GM06990 (cell line): Measurements from ENCODE around the gene SLC12A2.

ENCODE experiments used
- DNase-seq: peaks from one replicate; pipeline ENCODE4 v3.0.0-alpha.2; 2011; ENCODE audit not compliant: insufficient read length; ENCODE audit errors: extremely low read depth
- H3K27me3 ChIP-seq: replicated peaks from 2 replicates; pipeline ENCODE4 v1.6.0; 2011; ENCODE audit warnings: low read length; ENCODE audit not compliant: control insufficient read depth, insufficient read depth
- H3K36me3 ChIP-seq: 2 replicates; pipeline ENCODE4 v1.5.1; 2011; ENCODE audit warnings: low read length; ENCODE audit not compliant: control insufficient read depth, insufficient read depth
- H3K4me3 ChIP-seq: replicated peaks from 2 replicates; pipeline ENCODE4 v1.5.1; 2011; ENCODE audit warnings: low read depth, mild to moderate bottlenecking, control low read depth, low read length
- CTCF ChIP-seq: IDR thresholded peaks from 2 replicates; pipeline ENCODE4 v1.5.1; 2011; ENCODE audit warnings: low read length, control low read depth, mild to moderate bottlenecking, inconsistent platforms; ENCODE audit not compliant: insufficient read depth, poor library complexity, severe bottlenecking

Gene SLC12A2

GRCh38 chr5:128105203-128105602 is 21.6 kb downstream of the SLC12A2 start:
- Histone ChIP-seq H3K4me3 (no peak overlapping the region), H3K27me3 (no peaks in the 10 kb centered on the region), H3K36me3 (no peaks in the 10 kb centered on the region)
- DNase-seq = no peak
- TF ChIP-seq CTCF = no peak

GRCh38 chr5:128109138-128109537 is 25.6 kb downstream of the SLC12A2 start:
- H3K4me3 ChIP-seq = no peak overlapping the region
- TF ChIP-seq CTCF = no peak
- no peaks in the 10 kb centered on the region for H3K36me3 ChIP-seq
- no peaks in the 10 kb centered on the region for H3K27me3 ChIP-seq
- no peak for DNase-seq

- Histone ChIP-seq H3K36me3 (peaks cover under 1% of the 10 kb centered on the region; the same call in 1 of the 2 replicates), H3K4me3 (no peak overlapping the region), H3K27me3 (no peaks in the 10 kb centered on the region)
- no peak for TF ChIP-seq CTCF
- DNase-seq = no peak
These were observed 26.2 kb downstream of the SLC12A2 start for GRCh38 chr5:128109766-128110165.

- no peak for DNase-seq
- no peaks in the 10 kb centered on the region for H3K27me3 ChIP-seq
- TF ChIP-seq CTCF = no peak
- H3K4me3 ChIP-seq = no peak overlapping the region
- peaks cover 2% of the 10 kb centered on the region; the same call in 1 of the 2 replicates for H3K36me3 ChIP-seq
These were observed 28.4 kb downstream of the SLC12A2 start for GRCh38 chr5:128111818-128112448.

GRCh38 chr5:128116445-128116844 is 32.9 kb downstream of the SLC12A2 start:
- no peak for TF ChIP-seq CTCF
- peaks cover 2% of the 10 kb centered on the region; the same call in 1 of the 2 replicates for H3K36me3 ChIP-seq
- no peak for DNase-seq
- no peak overlapping the region for H3K4me3 ChIP-seq
- no peaks in the 10 kb centered on the region for H3K27me3 ChIP-seq

GRCh38 chr5:128118214-128118613 is 34.6 kb downstream of the SLC12A2 start:
- no peak for TF ChIP-seq CTCF

More at GRCh38 chr5:128118214-128118613, 34.6 kb downstream of the SLC12A2 start:
- no peaks in the 10 kb centered on the region for H3K27me3 ChIP-seq
- peaks cover 2% of the 10 kb centered on the region; the same call in 1 of the 2 replicates for H3K36me3 ChIP-seq
- H3K4me3 ChIP-seq = no peak overlapping the region
- DNase-seq = no peak
